GM12874 (cell line): ENCODE data around the gene C17orf107.

Experiments used
- TF ChIP-seq, protein P1 (sequence below): IDR thresholded peaks from 2 replicates; pipeline ENCODE4 v1.5.1; 2011; ENCODE audit warnings: low read depth, mild to moderate bottlenecking, control low read depth, low read length, moderate library complexity; ENCODE audit not compliant: insufficient read depth

The C17orf107 gene

GRCh38 chr17:4942760-4943508 is 43.6 kb downstream of the C17orf107 start:
- TF ChIP-seq, protein P1, sequence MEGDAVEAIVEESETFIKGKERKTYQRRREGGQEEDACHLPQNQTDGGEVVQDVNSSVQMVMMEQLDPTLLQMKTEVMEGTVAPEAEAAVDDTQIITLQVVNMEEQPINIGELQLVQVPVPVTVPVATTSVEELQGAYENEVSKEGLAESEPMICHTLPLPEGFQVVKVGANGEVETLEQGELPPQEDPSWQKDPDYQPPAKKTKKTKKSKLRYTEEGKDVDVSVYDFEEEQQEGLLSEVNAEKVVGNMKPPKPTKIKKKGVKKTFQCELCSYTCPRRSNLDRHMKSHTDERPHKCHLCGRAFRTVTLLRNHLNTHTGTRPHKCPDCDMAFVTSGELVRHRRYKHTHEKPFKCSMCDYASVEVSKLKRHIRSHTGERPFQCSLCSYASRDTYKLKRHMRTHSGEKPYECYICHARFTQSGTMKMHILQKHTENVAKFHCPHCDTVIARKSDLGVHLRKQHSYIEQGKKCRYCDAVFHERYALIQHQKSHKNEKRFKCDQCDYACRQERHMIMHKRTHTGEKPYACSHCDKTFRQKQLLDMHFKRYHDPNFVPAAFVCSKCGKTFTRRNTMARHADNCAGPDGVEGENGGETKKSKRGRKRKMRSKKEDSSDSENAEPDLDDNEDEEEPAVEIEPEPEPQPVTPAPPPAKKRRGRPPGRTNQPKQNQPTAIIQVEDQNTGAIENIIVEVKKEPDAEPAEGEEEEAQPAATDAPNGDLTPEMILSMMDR: no peak

DNA sequence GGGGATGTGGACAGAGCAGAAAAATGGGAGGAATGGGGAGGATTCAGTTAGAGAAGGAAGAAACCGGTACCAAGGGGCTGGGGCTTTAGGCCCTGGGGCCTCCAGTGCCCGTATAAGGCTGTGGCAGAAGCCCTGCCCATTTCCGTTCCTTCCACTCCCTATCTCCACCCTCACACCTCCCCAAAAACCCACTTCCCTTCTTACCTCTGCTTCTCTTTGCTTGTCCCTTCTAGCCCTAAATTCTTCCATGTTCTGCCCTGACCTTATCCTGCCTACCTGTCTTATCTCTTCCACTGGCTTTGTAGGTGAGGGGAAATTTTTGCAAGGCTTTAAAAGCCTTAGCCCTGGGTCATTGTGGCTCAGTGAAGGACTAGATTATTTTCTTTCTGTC is 44.8 kb downstream of the C17orf107 start:
- TF ChIP-seq, protein P1: no peak

- TF ChIP-seq, protein P1: no peak
Measured at GRCh38 chr17:4944554-4945175, 45.3 kb downstream of the C17orf107 start.

DNA sequence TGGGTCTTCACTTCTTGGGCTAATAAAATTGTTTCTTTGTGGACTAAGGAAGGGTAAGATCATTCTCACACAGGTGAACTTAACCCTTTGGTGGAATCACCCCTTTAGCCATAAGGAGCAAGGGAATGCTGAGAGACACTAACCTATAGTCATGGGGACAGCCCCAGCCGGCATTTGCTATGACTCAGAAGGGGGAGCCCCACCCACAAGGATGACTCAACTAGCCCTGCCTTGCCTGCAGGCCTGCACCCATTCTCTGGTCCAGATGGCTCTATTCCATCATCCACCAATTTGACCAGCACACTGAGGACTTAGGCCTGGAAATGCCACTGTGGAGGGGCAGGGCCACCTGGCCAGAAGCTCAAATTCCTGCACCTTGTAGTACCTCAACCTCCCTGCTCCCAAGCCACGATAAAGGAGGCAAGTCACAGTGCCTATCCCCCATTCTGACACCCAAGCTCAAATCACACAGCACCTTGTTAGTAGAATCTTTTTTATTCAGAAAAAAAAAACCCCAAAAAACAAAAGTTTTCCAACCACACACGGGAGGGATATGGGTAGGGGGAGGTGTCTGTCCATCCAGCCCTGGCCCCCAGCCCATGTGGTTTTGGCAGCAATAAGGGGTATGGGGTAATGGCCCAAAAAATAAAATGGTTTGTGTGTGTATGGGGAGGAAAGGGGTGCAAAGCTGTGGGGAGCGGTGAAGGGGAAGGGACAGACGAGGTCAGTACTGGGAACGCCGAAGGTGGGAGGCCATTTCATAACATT is 46.0 kb downstream of the C17orf107 start:
- TF ChIP-seq, protein P1: no peak

GRCh38 chr17:4945944-4946280 is 46.6 kb downstream of the C17orf107 start:
- TF ChIP-seq, protein P1: no peak

- TF ChIP-seq, protein P1: no peak
Measured at GRCh38 chr17:4946312-4946976, 47.1 kb downstream of the C17orf107 start.

GRCh38 chr17:4947010-4947410 is 47.7 kb downstream of the C17orf107 start:
- TF ChIP-seq, protein P1: no peak
